GM12878 (cell line): ENCODE data around the gene CNN2. TPM values are rescaled to one million over a fixed set of nuclear protein-coding genes. Genes with fewer than 3 reads are reported as not detected.

ENCODE experiments used
- DPF2 ChIP-seq: fragments of 450-650 bp; IDR thresholded peaks from 2 replicates; pipeline ENCODE4 v1.6.1; 2017; ENCODE audit warnings: mild to moderate bottlenecking
- EED ChIP-seq: sonication (generic); IDR thresholded peaks from 2 replicates; pipeline ENCODE4 v1.6.1; 2016; ENCODE audit warnings: antibody characterized with exemption, low read depth
- EGR1 ChIP-seq, 2 experiments: IDR thresholded peaks; 1 replicate in 1 of 2; 2 replicates in 1 of 2; pipeline ENCODE4 v1.6.1; 2011 to 2012; ENCODE audit warnings: low read depth in 2 of 2, low read length in 2 of 2, borderline replicate concordance in 1 of 2, mild to moderate bottlenecking in 1 of 2, moderate library complexity in 1 of 2
- EP300 ChIP-seq, 2 experiments: fragments of 150-350 bp in 1 of 2; IDR thresholded peaks; 2 replicates each; pipeline ENCODE4 v1.6.1; 2011 to 2012; ENCODE audit warnings: low read depth in 2 of 2, low read length in 2 of 2, borderline replicate concordance in 1 of 2, improper control_type of control experiment in 1 of 2, inconsistent platforms in 1 of 2; ENCODE audit not compliant: control insufficient read depth in 1 of 2
- ESRRA ChIP-seq: IDR thresholded peaks from 2 replicates; pipeline ENCODE4 v1.6.1; 2012; ENCODE audit warnings: mild to moderate bottlenecking, low read length, improper control_type of control experiment
- ETV6 ChIP-seq, 2 experiments: fragments of 450-650 bp in 1 of 2; IDR thresholded peaks in 1 of 2; conservative IDR thresholded peaks in 1 of 2; 2 replicates each; pipeline ENCODE4 v1.6.1; 2014; ENCODE audit warnings: antibody characterized with exemption in 1 of 2, borderline replicate concordance in 1 of 2, low read depth in 1 of 2, mild to moderate bottlenecking in 1 of 2, moderate library complexity in 1 of 2
- IKZF1 ChIP-seq: fragments of 450-650 bp; conservative IDR thresholded peaks from 2 replicates; pipeline ENCODE4 v1.6.1; 2017; ENCODE audit warnings: antibody characterized with exemption, mild to moderate bottlenecking
- IRF4 ChIP-seq: IDR thresholded peaks from 2 replicates; pipeline ENCODE4 v1.6.1; 2011; ENCODE audit warnings: low read depth, low read length
- JUNB ChIP-seq: IDR thresholded peaks from 2 replicates; pipeline ENCODE4 v1.6.1; 2016; ENCODE audit warnings: antibody characterized with exemption, mild to moderate bottlenecking
- NFYB ChIP-seq: IDR thresholded peaks from 2 replicates; pipeline ENCODE4 v1.6.1; 2011; ENCODE audit warnings: low read depth, mild to moderate bottlenecking, low read length, improper control_type of control experiment, moderate library complexity; ENCODE audit not compliant: insufficient read depth
- NR2F1 ChIP-seq: fragments of 450-650 bp; conservative IDR thresholded peaks from 2 replicates; pipeline ENCODE4 v1.6.1; 2017; ENCODE audit warnings: mild to moderate bottlenecking
- SMARCA5 ChIP-seq: fragments of 450-650 bp; IDR thresholded peaks from 2 replicates; pipeline ENCODE4 v1.6.1; 2017; ENCODE audit warnings: mild to moderate bottlenecking
- ZBED1 ChIP-seq: IDR thresholded peaks from 2 replicates; pipeline ENCODE4 v1.6.1; 2016; ENCODE audit warnings: borderline replicate concordance
- polyA plus RNA-seq, 11 experiments: library from polyadenylated mRNA; depleted of rRNA in 4 of 11; unstranded in 6 of 11; stranded (reverse) in 5 of 11; fragments of >200 nt; fragmentation: Nextera tagmentation in 4 of 11; fragmentation: Illumina TruSeq in 1 of 11; extraction: Ambion mirVana in 4 of 11; extraction: Trizol in 1 of 11; gene quantifications; 1 replicate in 1 of 11; 2 replicates in 10 of 11; pipeline versions ENCODE4 v1.2.1 to v1.2.3, GENCODE V29; 2011 to 2016; ENCODE audit warnings: inconsistent platforms in 2 of 11, missing spikeins in 2 of 11, low read depth in 1 of 11
- total RNA-seq, 4 experiments: library from RNA; depleted of rRNA in 3 of 4; stranded (reverse); fragments of >200 nt in 3 of 4; fragmentation: Illumina TruSeq in 1 of 4; extraction: Trizol in 1 of 4; gene quantifications; 2 replicates each; pipeline versions ENCODE4 v1.2.1 to v1.2.3, GENCODE V29; 2013 to 2021
- TF ChIP-seq, protein P1 (sequence below): fragments of 150-350 bp; IDR thresholded peaks from 2 replicates; pipeline ENCODE4 v1.6.1; 2014; ENCODE audit warnings: mild to moderate bottlenecking, low read depth, low read length
- TF ChIP-seq, protein P2 (sequence below): fragments of 450-650 bp; IDR thresholded peaks from 2 replicates; pipeline ENCODE4 v1.6.1; 2017; ENCODE audit warnings: mild to moderate bottlenecking
- TF ChIP-seq, protein P3 (sequence below): fragments of 150-350 bp; IDR thresholded peaks from 2 replicates; pipeline ENCODE4 v1.6.1; 2016; ENCODE audit warnings: low read depth, low read length
- TF ChIP-seq, protein P4 (sequence below): IDR thresholded peaks from 2 replicates; pipeline ENCODE4 v1.6.1; 2011; ENCODE audit warnings: borderline replicate concordance, low read depth, mild to moderate bottlenecking, moderate library complexity, low read length; ENCODE audit not compliant: insufficient read depth, poor library complexity, severe bottlenecking
- TF ChIP-seq, protein P5 (sequence below): fragments of 450-650 bp; IDR thresholded peaks from 2 replicates; pipeline ENCODE4 v1.6.1; 2018; ENCODE audit warnings: mild to moderate bottlenecking, low read depth, moderate library complexity; ENCODE audit not compliant: partially characterized antibody

CNN2 gene
- total and polyA plus RNA-seq, 10 of the 15 experiments (the other 5 are each of a cell fraction or from before 2014, with no cell fraction given) = 34.7 to 311 (median 172) TPM

DNA sequence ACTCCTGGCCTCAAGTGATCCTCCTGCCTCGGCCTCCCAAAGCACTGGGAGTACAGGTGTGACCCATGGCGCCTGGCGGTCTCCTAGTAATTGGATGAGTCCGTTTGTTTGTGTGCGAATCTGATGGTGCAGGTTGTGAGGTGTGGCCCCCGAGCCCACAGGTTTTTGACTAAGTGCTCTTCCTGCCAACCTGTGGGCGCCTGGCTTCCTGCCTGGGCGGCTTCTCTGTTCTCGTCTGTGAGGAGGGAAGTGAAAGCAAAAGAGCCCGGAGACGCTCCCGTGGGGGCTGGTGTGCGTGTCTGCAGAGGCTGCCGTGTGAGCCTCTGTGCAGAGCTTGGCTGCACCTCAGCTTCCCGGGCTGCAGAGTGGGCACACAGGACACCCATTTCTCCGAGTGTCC, 50.5 kb downstream of the CNN2 start (continued):
- TF ChIP-seq EP300 (IDR thresholded peaks at IDR 0.05; ENCODE audit: borderline replicate concordance in 1 of 2, control insufficient read depth in 1 of 2, low read depth in 2 of 2, low read length in 2 of 2) (peak; percentile 61 to 77), EED (peak; percentile 81), IRF4 (peak; percentile 59; the same call in 1 of the 2 replicates), IKZF1 (peak; percentile 95), ETV6 (conservative IDR thresholded peaks at IDR 0.05 in 1 of 2, IDR thresholded peaks at IDR 0.05 in 1 of 2; ENCODE audit: borderline replicate concordance in 1 of 2, low read depth in 1 of 2) (peak in 1 of 2 experiments; percentile 93; a peak in 2 of 4 replicates), ESRRA (no peak), NFYB (no peak), SMARCA5 (peak; percentile 97), JUNB (no peak; the same call in 1 of the 2 replicates), ZBED1 (no peak; the same call in 1 of the 2 replicates), NR2F1 (peak; percentile 74), DPF2 (peak; percentile 96), EGR1 (IDR thresholded peaks at IDR 0.05; ENCODE audit: borderline replicate concordance in 1 of 2, low read depth in 2 of 2, low read length in 2 of 2) (peak in 1 of 2 experiments; percentile 70; a peak in 1 of 3 replicates)
- TF ChIP-seq, protein P1, sequence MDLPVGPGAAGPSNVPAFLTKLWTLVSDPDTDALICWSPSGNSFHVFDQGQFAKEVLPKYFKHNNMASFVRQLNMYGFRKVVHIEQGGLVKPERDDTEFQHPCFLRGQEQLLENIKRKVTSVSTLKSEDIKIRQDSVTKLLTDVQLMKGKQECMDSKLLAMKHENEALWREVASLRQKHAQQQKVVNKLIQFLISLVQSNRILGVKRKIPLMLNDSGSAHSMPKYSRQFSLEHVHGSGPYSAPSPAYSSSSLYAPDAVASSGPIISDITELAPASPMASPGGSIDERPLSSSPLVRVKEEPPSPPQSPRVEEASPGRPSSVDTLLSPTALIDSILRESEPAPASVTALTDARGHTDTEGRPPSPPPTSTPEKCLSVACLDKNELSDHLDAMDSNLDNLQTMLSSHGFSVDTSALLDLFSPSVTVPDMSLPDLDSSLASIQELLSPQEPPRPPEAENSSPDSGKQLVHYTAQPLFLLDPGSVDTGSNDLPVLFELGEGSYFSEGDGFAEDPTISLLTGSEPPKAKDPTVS = no peak
- TF ChIP-seq, protein P2, sequence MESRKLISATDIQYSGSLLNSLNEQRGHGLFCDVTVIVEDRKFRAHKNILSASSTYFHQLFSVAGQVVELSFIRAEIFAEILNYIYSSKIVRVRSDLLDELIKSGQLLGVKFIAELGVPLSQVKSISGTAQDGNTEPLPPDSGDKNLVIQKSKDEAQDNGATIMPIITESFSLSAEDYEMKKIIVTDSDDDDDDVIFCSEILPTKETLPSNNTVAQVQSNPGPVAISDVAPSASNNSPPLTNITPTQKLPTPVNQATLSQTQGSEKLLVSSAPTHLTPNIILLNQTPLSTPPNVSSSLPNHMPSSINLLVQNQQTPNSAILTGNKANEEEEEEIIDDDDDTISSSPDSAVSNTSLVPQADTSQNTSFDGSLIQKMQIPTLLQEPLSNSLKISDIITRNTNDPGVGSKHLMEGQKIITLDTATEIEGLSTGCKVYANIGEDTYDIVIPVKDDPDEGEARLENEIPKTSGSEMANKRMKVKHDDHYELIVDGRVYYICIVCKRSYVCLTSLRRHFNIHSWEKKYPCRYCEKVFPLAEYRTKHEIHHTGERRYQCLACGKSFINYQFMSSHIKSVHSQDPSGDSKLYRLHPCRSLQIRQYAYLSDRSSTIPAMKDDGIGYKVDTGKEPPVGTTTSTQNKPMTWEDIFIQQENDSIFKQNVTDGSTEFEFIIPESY = 0 out of 2 replicates have a peak, but pooled peaks have one; percentile 5
- TF ChIP-seq, protein P3, sequence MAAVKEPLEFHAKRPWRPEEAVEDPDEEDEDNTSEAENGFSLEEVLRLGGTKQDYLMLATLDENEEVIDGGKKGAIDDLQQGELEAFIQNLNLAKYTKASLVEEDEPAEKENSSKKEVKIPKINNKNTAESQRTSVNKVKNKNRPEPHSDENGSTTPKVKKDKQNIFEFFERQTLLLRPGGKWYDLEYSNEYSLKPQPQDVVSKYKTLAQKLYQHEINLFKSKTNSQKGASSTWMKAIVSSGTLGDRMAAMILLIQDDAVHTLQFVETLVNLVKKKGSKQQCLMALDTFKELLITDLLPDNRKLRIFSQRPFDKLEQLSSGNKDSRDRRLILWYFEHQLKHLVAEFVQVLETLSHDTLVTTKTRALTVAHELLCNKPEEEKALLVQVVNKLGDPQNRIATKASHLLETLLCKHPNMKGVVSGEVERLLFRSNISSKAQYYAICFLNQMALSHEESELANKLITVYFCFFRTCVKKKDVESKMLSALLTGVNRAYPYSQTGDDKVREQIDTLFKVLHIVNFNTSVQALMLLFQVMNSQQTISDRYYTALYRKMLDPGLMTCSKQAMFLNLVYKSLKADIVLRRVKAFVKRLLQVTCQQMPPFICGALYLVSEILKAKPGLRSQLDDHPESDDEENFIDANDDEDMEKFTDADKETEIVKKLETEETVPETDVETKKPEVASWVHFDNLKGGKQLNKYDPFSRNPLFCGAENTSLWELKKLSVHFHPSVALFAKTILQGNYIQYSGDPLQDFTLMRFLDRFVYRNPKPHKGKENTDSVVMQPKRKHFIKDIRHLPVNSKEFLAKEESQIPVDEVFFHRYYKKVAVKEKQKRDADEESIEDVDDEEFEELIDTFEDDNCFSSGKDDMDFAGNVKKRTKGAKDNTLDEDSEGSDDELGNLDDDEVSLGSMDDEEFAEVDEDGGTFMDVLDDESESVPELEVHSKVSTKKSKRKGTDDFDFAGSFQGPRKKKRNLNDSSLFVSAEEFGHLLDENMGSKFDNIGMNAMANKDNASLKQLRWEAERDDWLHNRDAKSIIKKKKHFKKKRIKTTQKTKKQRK = no peak
- TF ChIP-seq, protein P4, sequence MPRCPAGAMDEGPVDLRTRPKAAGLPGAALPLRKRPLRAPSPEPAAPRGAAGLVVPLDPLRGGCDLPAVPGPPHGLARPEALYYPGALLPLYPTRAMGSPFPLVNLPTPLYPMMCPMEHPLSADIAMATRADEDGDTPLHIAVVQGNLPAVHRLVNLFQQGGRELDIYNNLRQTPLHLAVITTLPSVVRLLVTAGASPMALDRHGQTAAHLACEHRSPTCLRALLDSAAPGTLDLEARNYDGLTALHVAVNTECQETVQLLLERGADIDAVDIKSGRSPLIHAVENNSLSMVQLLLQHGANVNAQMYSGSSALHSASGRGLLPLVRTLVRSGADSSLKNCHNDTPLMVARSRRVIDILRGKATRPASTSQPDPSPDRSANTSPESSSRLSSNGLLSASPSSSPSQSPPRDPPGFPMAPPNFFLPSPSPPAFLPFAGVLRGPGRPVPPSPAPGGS = peak; percentile 63
- TF ChIP-seq, protein P5, sequence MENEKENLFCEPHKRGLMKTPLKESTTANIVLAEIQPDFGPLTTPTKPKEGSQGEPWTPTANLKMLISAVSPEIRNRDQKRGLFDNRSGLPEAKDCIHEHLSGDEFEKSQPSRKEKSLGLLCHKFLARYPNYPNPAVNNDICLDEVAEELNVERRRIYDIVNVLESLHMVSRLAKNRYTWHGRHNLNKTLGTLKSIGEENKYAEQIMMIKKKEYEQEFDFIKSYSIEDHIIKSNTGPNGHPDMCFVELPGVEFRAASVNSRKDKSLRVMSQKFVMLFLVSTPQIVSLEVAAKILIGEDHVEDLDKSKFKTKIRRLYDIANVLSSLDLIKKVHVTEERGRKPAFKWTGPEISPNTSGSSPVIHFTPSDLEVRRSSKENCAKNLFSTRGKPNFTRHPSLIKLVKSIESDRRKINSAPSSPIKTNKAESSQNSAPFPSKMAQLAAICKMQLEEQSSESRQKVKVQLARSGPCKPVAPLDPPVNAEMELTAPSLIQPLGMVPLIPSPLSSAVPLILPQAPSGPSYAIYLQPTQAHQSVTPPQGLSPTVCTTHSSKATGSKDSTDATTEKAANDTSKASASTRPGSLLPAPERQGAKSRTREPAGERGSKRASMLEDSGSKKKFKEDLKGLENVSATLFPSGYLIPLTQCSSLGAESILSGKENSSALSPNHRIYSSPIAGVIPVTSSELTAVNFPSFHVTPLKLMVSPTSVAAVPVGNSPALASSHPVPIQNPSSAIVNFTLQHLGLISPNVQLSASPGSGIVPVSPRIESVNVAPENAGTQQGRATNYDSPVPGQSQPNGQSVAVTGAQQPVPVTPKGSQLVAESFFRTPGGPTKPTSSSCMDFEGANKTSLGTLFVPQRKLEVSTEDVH = no peak
